Measurements from ENCODE around the gene PARD3. TPM values are rescaled to one million over a fixed set of nuclear protein-coding genes. Genes with fewer than 3 reads are reported as not detected.

Gene PARD3
- total RNA-seq, 2 donors from 2014 or later = 31.6 to 41.6 TPM

GRCh38 chr10:34792881-34793280, 22.2 kb downstream of the PARD3 start:
- H3K4me3 ChIP-seq = no peak overlapping the region
- H3K9me3 ChIP-seq = no peaks in the 10 kb centered on the region
- DNase-seq (ENCODE audit: low spot score) = no peak
- no peak overlapping the region for H3K27ac ChIP-seq
- no peaks in the 10 kb centered on the region for H3K27me3 ChIP-seq
- H3K36me3 ChIP-seq = no peaks in the 10 kb centered on the region
- no peak for TF ChIP-seq CTCF (IDR thresholded peaks at IDR 0.05)
- H3K4me1 ChIP-seq = peaks cover 0 to 21% of the 10 kb centered on the region in 2 donors

- no peak for DNase-seq (ENCODE audit: low spot score)
- Histone ChIP-seq H3K9me3 (no peaks in the 10 kb centered on the region), H3K4me1 (peaks cover 0 to 21% of the 10 kb centered on the region in 2 donors), H3K27ac (no peak overlapping the region), H3K27me3 (no peaks in the 10 kb centered on the region), H3K4me3 (no peak overlapping the region), H3K36me3 (no peaks in the 10 kb centered on the region)
- TF ChIP-seq CTCF (IDR thresholded peaks at IDR 0.05) = no peak
Measured at GRCh38 chr10:34791947-34792346, 23.1 kb downstream of the PARD3 start.

DNA sequence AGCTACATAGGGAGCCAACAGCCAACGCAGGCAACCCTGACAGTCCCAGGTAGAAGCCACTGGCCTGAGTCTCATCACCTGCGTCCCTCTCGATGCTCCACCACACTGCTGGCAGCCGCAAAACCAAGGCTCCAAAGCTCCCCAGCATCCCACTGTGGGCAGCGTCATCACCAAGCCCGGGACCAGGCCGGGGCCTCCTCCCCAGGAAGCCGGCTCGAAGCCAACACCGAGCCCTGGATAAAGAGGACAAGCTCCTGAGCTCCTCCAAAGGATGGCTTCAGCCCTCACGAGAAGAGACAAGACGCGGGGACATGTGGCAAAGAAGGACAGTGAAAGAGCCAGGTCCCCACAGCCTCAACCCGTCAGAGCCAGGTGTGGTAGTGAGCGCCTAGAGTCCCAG, 23.9 kb downstream of the PARD3 start:
- no peak overlapping the region for H3K4me3 ChIP-seq
- DNase-seq (ENCODE audit: low spot score) = no peak
- no peak overlapping the region for H3K27ac ChIP-seq
- H3K4me1 ChIP-seq = peaks cover 0 to 21% of the 10 kb centered on the region in 2 donors
- no peaks in the 10 kb centered on the region for H3K9me3 ChIP-seq
- no peaks in the 10 kb centered on the region for H3K36me3 ChIP-seq
- TF ChIP-seq CTCF (IDR thresholded peaks at IDR 0.05) = no peak
- H3K27me3 ChIP-seq = no peaks in the 10 kb centered on the region

DNA sequence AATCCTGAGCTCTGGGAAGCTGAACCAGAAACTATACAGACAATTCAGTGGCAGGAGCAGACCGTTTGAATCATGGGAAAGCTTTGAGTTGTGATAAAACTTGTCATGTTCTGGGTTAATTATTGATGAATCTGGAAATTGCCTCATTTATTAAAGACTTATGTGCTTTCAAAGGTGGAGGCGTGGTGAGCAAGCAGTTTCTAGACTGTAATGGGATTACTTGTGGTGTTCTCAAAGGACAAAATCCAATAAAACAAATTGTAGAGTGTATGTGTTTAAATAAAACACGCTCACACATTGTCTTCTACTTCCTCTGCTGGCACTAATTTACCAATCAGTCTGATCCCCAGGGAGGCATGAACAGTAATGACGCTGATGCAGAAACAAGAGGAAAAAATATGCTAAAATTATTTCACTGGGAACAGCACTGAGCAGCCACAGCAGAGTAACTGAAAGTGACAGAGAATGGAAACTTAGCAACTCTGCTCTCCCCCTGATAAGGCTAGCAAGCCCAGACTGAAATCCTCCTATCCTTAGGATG, 25.1 kb downstream of the PARD3 start:
- TF ChIP-seq CTCF (IDR thresholded peaks at IDR 0.05) = no peak
- peaks cover 0 to 21% of the 10 kb centered on the region in 2 donors for H3K4me1 ChIP-seq
- H3K27ac ChIP-seq = no peak overlapping the region
- H3K9me3 ChIP-seq = no peaks in the 10 kb centered on the region
- H3K36me3 ChIP-seq = no peaks in the 10 kb centered on the region
- no peaks in the 10 kb centered on the region for H3K27me3 ChIP-seq
- DNase-seq (ENCODE audit: low spot score) = no peak
- no peak overlapping the region for H3K4me3 ChIP-seq

- Histone ChIP-seq H3K36me3 (no peaks in the 10 kb centered on the region), H3K27ac (no peak overlapping the region), H3K27me3 (no peaks in the 10 kb centered on the region), H3K4me1 (peaks cover 0 to 34% of the 10 kb centered on the region in 2 donors), H3K4me3 (no peak overlapping the region), H3K9me3 (no peaks in the 10 kb centered on the region)
- TF ChIP-seq CTCF (IDR thresholded peaks at IDR 0.05) = peak in 1 of 2 donors; percentile 17
- no peak for DNase-seq (ENCODE audit: low spot score)
Measured at GRCh38 chr10:34786464-34786863, 28.6 kb downstream of the PARD3 start.

DNA sequence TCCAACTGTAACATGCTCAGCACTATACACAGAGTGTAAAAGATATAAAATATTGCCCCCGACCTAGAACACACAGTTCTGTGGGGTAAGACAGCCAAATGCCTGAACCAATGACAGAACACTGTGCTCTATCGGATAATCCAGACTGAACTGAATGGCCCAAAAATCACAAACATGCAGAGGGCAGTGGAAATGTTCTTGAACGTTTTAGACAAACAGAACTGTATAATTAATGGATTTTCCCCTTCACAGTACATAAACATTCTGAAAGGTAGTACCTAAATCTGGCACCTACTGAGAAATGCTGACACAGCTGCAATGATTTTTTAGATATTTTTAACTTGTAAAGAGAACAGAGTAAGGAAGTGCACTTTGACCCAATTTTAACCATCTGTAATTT, 33.4 kb downstream of the PARD3 start:
- no peak for DNase-seq (ENCODE audit: low spot score)
- TF ChIP-seq CTCF (IDR thresholded peaks at IDR 0.05) = no peak
- Histone ChIP-seq H3K27ac (no peak overlapping the region), H3K4me3 (no peak overlapping the region), H3K36me3 (no peaks in the 10 kb centered on the region), H3K9me3 (no peaks in the 10 kb centered on the region), H3K4me1 (peaks cover 0 to 27% of the 10 kb centered on the region in 2 donors), H3K27me3 (no peaks in the 10 kb centered on the region)
